Colon (tissue), 2 donors: ENCODE data around the gene ERBB2.

ENCODE experiments used
- FAIRE-seq: peaks from 2 replicates; lab custom pipeline; 2012; peaks lifted over from hg19 to GRCh38; lab: Jason Lieb, UNC
- donor health status: control.
- donor health status: control.

ERBB2 gene

GRCh38 chr17:39699818-39700147 is at the start of gene ERBB2:
Gene ERBB2 (plus strand): TSS chr17:39700064. CDS start chr17:39700239, 175 bp downstream.
- no peak for FAIRE-seq

GRCh38 chr17:39650121-39650579 is 49.7 kb upstream of the ERBB2 start:
- no peak for FAIRE-seq

- FAIRE-seq: no peak
Observed at GRCh38 chr17:39651923-39652586, 47.8 kb upstream of the ERBB2 start.

- no peak for FAIRE-seq
Observed at GRCh38 chr17:39652587-39653315, 47.1 kb upstream of the ERBB2 start.

GRCh38 chr17:39653316-39653661 is 46.6 kb upstream of the ERBB2 start:
- FAIRE-seq: no peak

GRCh38 chr17:39653662-39654331 is 46.1 kb upstream of the ERBB2 start:
- no peak for FAIRE-seq

GRCh38 chr17:39655105-39655504 is 44.8 kb upstream of the ERBB2 start:
- FAIRE-seq: no peak

- FAIRE-seq: no peak
Observed at GRCh38 chr17:39658346-39658745, 41.5 kb upstream of the ERBB2 start.

GRCh38 chr17:39658760-39659159 is 41.1 kb upstream of the ERBB2 start:
- FAIRE-seq: no peak

GRCh38 chr17:39659279-39660010 is 40.4 kb upstream of the ERBB2 start:
- FAIRE-seq: no peak

- no peak for FAIRE-seq
Observed at GRCh38 chr17:39660011-39660360, 39.9 kb upstream of the ERBB2 start.

GRCh38 chr17:39660397-39661385 is 39.2 kb upstream of the ERBB2 start:
- no peak for FAIRE-seq

GRCh38 chr17:39661744-39662541 is 37.9 kb upstream of the ERBB2 start:
- no peak for FAIRE-seq

- no peak for FAIRE-seq
Observed at GRCh38 chr17:39662551-39663339, 37.1 kb upstream of the ERBB2 start.

- no peak for FAIRE-seq
Observed at GRCh38 chr17:39663340-39663687, 36.5 kb upstream of the ERBB2 start.

GRCh38 chr17:39663688-39664580 is 35.9 kb upstream of the ERBB2 start:
- no peak for FAIRE-seq

- no peak for FAIRE-seq
Observed at GRCh38 chr17:39664581-39665561, 35.0 kb upstream of the ERBB2 start, which contains the start of gene TCAP. Gene TCAP (plus strand): TSS chr17:39665349. CDS start chr17:39665360, 11 bp downstream.
